Stimulated activated CD4-positive, alpha-beta T cell treated with anti-CD3 and anti-CD28 coated beads, TNF-alpha, amount 100 ng/mL, for 4 hours (primary cell): ENCODE results near the gene TACO1.
A peak's percentile ranks its signal among the peaks of the same experiment; 100 is the strongest.

Experiments used
- DNase-seq, 3 experiments: peaks; one replicate each; pipeline ENCODE4 v3.0.0-alpha.2; 2020; ENCODE audit warnings: low read depth in 3 of 3

The TACO1 gene

GRCh38 chr17:63601439-63602371 is 1.0 kb downstream of the TACO1 start:
- no peak for DNase-seq

- no peak for DNase-seq
Observed at GRCh38 chr17:63609816-63610573, 9.3 kb downstream of the TACO1 start.

DNA sequence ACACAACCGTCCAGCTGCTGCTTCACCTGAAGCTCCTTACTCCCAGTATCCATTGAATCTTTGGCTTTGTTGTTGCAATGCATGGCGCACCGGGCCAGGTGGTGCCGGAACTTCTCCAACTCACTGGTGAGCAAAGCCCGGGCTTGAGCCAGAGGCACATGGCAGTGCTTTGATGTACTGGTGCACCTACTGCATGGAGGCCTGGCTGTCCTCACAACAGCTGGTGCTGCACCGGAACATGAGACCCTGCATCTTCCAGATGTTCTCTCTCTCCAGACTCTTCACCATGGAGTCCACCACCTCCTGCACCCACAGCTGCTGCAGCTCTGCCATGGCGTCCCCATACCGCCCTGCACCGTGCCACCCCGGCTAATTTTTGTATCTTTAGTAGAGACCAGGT is 10.2 kb downstream of the TACO1 start:
- no peak for DNase-seq

DNA sequence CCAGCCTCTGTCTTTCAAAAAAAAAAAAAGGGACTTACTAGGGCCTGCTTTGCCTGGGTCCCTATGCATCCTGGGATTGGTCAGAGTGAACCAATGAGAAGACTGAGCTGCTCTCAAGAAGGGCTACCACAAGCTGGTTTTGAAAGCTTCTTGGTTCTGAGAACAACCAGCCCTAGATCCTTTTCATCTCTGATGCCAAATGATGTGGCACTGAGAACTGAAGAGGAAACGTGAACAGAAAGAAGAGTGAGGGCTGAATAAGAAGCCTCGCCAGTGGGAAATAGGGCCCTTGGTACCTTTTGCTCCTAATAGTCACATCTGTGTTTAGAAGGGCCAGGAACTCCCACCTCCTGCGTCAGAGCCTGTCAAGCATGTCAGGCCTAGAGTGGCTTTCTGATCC is 10.7 kb downstream of the TACO1 start:
- DNase-seq, result no peak

GRCh38 chr17:63613663-63614062 is 13.0 kb downstream of the TACO1 start:
- no peak for DNase-seq

GRCh38 chr17:63621229-63621683 is 20.6 kb downstream of the TACO1 start:
- no peak for DNase-seq

- peak; percentile 89 to 95 (median 90) for DNase-seq
Observed at GRCh38 chr17:63621684-63622573, 21.2 kb downstream of the TACO1 start, which contains the start of gene MAP3K3. Gene MAP3K3 (plus strand): TSS chr17:63622417. CDS start chr17:63622760, 343 bp downstream.

- DNase-seq, result peak in 2 of 3 experiments; percentile 29 to 45
Observed at GRCh38 chr17:63622574-63623390, 22.1 kb downstream of the TACO1 start.

GRCh38 chr17:63623786-63624530 is 23.3 kb downstream of the TACO1 start:
- DNase-seq, result no peak

GRCh38 chr17:63624531-63624880 is 23.8 kb downstream of the TACO1 start:
- DNase-seq, result no peak

- DNase-seq, result no peak
Observed at GRCh38 chr17:63626551-63627180, 26.0 kb downstream of the TACO1 start.

- DNase-seq, result no peak
Observed at GRCh38 chr17:63629627-63630026, 28.9 kb downstream of the TACO1 start.

DNA sequence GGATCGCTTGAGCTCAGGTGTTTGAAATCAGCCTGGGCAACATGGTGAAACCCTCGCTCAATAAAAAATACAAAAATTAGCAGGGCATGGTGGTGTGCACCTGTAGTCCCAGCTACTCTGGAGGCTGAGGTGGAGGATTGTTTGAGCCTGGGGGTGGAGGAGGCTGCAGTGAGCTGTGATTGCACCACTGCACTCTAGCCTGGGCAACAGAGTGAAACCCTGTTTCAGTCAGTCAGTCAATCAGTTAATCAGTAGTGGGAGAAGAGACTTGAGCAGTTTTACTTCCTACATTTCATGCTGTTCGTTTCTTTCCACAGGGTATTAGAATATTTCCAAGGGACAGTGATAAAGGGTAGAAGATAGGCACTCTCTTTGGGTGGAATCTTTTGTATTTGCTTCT is 30.4 kb downstream of the TACO1 start:
- DNase-seq, result no peak

DNA sequence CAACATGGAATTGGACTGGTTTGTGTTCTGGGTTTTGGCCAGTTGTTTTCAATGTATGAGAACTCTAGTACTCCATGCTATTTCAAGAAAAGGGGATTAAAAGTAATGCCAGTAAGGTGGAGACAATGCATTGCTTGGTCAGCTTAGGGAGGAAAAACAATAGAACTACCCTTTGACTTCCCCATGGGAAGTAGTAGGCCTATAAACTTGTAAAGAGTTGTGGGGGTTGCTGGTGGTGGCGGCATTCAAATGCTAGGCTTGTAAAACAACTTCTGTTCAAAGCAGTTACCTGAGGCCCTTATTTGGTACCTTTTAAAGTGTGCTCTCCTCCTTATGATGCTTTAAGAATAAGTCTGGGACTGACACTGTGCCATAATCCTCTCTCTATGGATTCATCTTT is 30.9 kb downstream of the TACO1 start:
- DNase-seq, result no peak

DNA sequence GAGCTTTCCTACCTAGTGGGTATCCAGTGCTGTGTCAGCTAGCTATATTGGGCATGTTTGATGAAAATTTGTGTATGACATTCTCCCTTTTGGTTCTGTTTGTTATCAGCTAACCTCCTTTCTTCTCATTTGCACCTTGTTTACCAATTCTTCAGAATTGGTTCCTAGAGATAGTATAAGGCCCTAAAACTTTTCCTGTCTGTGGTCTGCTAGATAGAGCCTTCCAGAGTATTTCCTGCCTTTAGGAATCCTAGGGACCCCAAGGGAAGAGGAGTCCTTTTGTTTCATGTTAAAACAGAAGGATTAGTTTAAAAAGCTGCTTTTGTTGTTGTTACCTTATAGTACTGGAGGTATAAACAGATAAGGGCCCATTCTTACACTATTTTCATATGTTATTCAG is 33.0 kb downstream of the TACO1 start:
- no peak for DNase-seq

DNA sequence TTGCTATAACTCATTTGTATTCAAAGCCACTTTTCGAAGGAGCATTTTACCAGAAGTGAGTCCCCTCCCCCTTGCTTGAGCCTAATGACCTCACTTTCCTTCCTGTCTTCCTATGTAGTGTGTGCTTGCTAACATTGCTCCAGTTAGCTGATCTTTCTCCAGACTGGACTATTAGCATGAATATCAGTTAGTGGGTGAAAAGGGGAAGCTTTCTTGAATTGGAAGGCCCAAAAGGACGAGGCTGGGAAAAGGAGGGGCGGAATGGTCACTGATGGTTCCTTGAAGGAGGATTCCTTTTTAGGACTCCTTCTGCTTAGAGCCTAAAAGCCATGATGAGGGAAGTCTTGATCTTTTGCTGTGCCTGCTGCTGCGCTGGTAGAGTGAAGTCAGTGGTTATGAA is 33.5 kb downstream of the TACO1 start:
- no peak for DNase-seq

GRCh38 chr17:63634816-63635215 is 34.1 kb downstream of the TACO1 start:
- no peak for DNase-seq

DNA sequence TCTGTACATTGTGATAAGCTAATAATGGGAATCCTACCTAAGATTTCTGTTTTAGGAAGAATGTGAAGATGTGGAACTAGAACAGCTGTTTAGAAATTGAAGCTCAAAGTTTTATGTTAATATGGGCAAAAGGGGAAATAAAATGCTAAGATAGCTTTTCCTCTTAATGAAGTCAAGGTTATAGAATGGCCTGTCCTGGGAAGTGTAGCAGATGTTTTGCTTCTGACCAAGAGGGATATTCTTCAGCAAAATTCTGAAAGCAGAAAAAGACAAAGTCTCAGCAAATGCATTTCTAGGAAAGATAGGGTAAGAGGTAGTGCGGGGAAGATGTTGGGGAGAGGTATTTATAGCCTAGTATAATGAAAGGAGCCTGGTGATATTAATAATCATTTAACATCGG is 34.6 kb downstream of the TACO1 start:
- no peak for DNase-seq

- DNase-seq, result no peak
Observed at GRCh38 chr17:63635787-63636186, 35.1 kb downstream of the TACO1 start.

GRCh38 chr17:63639125-63639524 is 38.4 kb downstream of the TACO1 start:
- DNase-seq, result no peak
